ENCODE data around the gene KCNJ9. TPM values are rescaled to one million over a fixed set of nuclear protein-coding genes. Genes with fewer than 3 reads are reported as not detected.

The KCNJ9 gene
- total and polyA plus RNA-seq, 2 of the 4 experiments (the other 2 are of a cell fraction) = not detected

GRCh38 chr1:160040476-160040875 lies 40.9 kb upstream of the KCNJ9 start (continued):
- TF ChIP-seq ELK1 (IDR thresholded peaks at IDR 0.05; ENCODE audit: borderline replicate concordance, low read depth, low read length) = no peak

GRCh38 chr1:160043543-160043942 lies 37.8 kb upstream of the KCNJ9 start:
- Histone ChIP-seq H3K36me3 (ENCODE audit: control insufficient read depth, insufficient read depth, low read length) (no peaks in the 10 kb centered on the region), H3K4me3 (ENCODE audit: insufficient read depth, low read depth, low read length) (no peak overlapping the region), H3K56ac (ENCODE audit: extremely low read depth, insufficient read depth, low read length) (no peak overlapping the region), H3K23ac (ENCODE audit: low read depth, low read length) (no peak overlapping the region), H2AFZ (replicated peaks; ENCODE audit: low read length, poor library complexity) (no peak overlapping the region), H3K4me2 (ENCODE audit: low read depth, low read length) (no peak overlapping the region), H3K27me3 (ENCODE audit: control insufficient read depth, insufficient read depth, low read length) (peaks cover 37% of the 10 kb centered on the region), H3K9ac (ENCODE audit: low read depth, low read length) (no peak overlapping the region), H3K4me1 (ENCODE audit: control insufficient read depth, insufficient read depth, low read length) (no peaks in the 10 kb centered on the region), H4K8ac (ENCODE audit: low read depth in 2 of 2, low read length in 2 of 2) (no peak overlapping the region), H2BK5ac (ENCODE audit: low read depth, low read length, poor library complexity, severe bottlenecking) (no peak overlapping the region), H3K14ac (replicated peaks; ENCODE audit: low read depth, low read length) (no peak overlapping the region), H2BK20ac (ENCODE audit: low read depth, low read length) (no peak overlapping the region), H4K20me1 (ENCODE audit: insufficient read depth, low read length) (no peaks in the 10 kb centered on the region), H3K18ac (ENCODE audit: low read depth, low read length) (no peak overlapping the region), H4K91ac (ENCODE audit: insufficient read depth, low read depth, low read length) (no peak overlapping the region), H3K27ac (ENCODE audit: insufficient read depth, low read length) (no peak overlapping the region), H2AK9ac (replicated peaks; ENCODE audit: low read depth, low read length, poor library complexity) (no peak overlapping the region), H2BK15ac (ENCODE audit: low read depth, low read length) (no peak overlapping the region), H2AK5ac (ENCODE audit: low read depth, low read length) (no peak overlapping the region), H4K5ac (ENCODE audit: low read depth, low read length) (no peak overlapping the region), H2BK120ac (ENCODE audit: low read depth, low read length) (no peak overlapping the region), H3K9me1 (ENCODE audit: insufficient read depth, low read length) (no peaks in the 10 kb centered on the region), H3K4ac (ENCODE audit: low read depth, low read length) (no peak overlapping the region), H3K9me3 (ENCODE audit: control insufficient read depth, insufficient read depth, low read length) (no peaks in the 10 kb centered on the region), H3K79me1 (ENCODE audit: low read depth in 1 of 2, low read length in 2 of 2) (no peaks in the 10 kb centered on the region)
- DNase-seq (no peak), ATAC-seq (ENCODE audit: low read depth) (no peak)
- no TSS peak for BruUV-seq (replicated peaks)
- TF ChIP-seq USF2 (IDR thresholded peaks at IDR 0.05; ENCODE audit: low read depth, low read length) = no peak
- no peak for TF ChIP-seq ELK1 (IDR thresholded peaks at IDR 0.05; ENCODE audit: borderline replicate concordance, low read depth, low read length)
- intact Hi-C loops (cut with micrococcal nuclease) (no loop called here), in situ Hi-C loops (cut with MboI; ENCODE audit: low sequenced_read_pairs) (no loop called here), dilution Hi-C loops (cut with HindIII; ENCODE audit: low sequenced_read_pairs, unreplicated experiment) (no loop called here)
- CTCF ChIA-PET = interaction anchor here (1.4 kb wide), 1 partner anchor 13 kb away, joined by 3 read pairs; no protein-coding TSS in a partner anchor
- POLR2A ChIA-PET (ENCODE audit: unreplicated experiment) = no interaction called here

Measured in IMR-90 (cell line).